Measurements from ENCODE around the gene NFATC2IP.

NFATC2IP gene

GRCh38 chr16:28910086-28911031 lies 40.4 kb upstream of the NFATC2IP start:
- no peaks in the 10 kb centered on the region for H3K27me3 ChIP-seq (ENCODE audit: control insufficient read depth, insufficient read depth, low read length)
- no peaks in the 10 kb centered on the region for H3K79me2 ChIP-seq
- H3K4me1 ChIP-seq: peaks cover 4% of the 10 kb centered on the region
- no peak overlapping the region for H3K27ac ChIP-seq
- H3K9ac ChIP-seq: no peak overlapping the region
- H3K4me3 ChIP-seq (ENCODE audit: low read depth, low read length): no peak overlapping the region
- no peaks in the 10 kb centered on the region for H3K9me3 ChIP-seq (ENCODE audit: control insufficient read depth, low read length)
- no peaks in the 10 kb centered on the region for H3K36me3 ChIP-seq (ENCODE audit: control insufficient read depth, insufficient read depth, low read length)
- no peak overlapping the region for H2AFZ ChIP-seq
- H3K4me2 ChIP-seq (ENCODE audit: low read length): no peak overlapping the region
- TF ChIP-seq CTCF (IDR thresholded peaks at IDR 0.05): no peak

GRCh38 chr16:28912558-28912957 lies 38.2 kb upstream of the NFATC2IP start:
- H3K4me2 ChIP-seq (ENCODE audit: low read length): no peak overlapping the region
- no peaks in the 10 kb centered on the region for H3K9me3 ChIP-seq (ENCODE audit: control insufficient read depth, low read length)
- no peaks in the 10 kb centered on the region for H3K27me3 ChIP-seq (ENCODE audit: control insufficient read depth, insufficient read depth, low read length)
- no peak overlapping the region for H3K9ac ChIP-seq
- H2AFZ ChIP-seq: no peak overlapping the region
- no peak overlapping the region for H3K27ac ChIP-seq
- H3K79me2 ChIP-seq: peaks cover 2% of the 10 kb centered on the region
- no peaks in the 10 kb centered on the region for H3K36me3 ChIP-seq (ENCODE audit: control insufficient read depth, insufficient read depth, low read length)
- no peak for TF ChIP-seq CTCF (IDR thresholded peaks at IDR 0.05)
- H3K4me3 ChIP-seq (ENCODE audit: low read depth, low read length): no peak overlapping the region
- H3K4me1 ChIP-seq: peaks cover 4% of the 10 kb centered on the region

- Histone ChIP-seq H3K36me3 (ENCODE audit: control insufficient read depth, insufficient read depth, low read length) (no peaks in the 10 kb centered on the region), H3K9ac (no peak overlapping the region), H3K27me3 (ENCODE audit: control insufficient read depth, insufficient read depth, low read length) (no peaks in the 10 kb centered on the region), H3K4me1 (peaks cover 4% of the 10 kb centered on the region), H3K79me2 (peaks cover 11% of the 10 kb centered on the region), H3K4me2 (ENCODE audit: low read length) (no peak overlapping the region), H3K9me3 (ENCODE audit: control insufficient read depth, low read length) (no peaks in the 10 kb centered on the region), H3K27ac (no peak overlapping the region), H3K4me3 (ENCODE audit: low read depth, low read length) (no peak overlapping the region), H2AFZ (no peak overlapping the region)
- TF ChIP-seq CTCF (IDR thresholded peaks at IDR 0.05): no peak
Observed at GRCh38 chr16:28913946-28914724, 36.6 kb upstream of the NFATC2IP start.

- H3K27ac ChIP-seq: no peak overlapping the region
- no peaks in the 10 kb centered on the region for H3K36me3 ChIP-seq (ENCODE audit: control insufficient read depth, insufficient read depth, low read length)
- peaks cover 18% of the 10 kb centered on the region for H3K79me2 ChIP-seq
- H3K4me3 ChIP-seq (ENCODE audit: low read depth, low read length): no peak overlapping the region
- H3K4me1 ChIP-seq: peaks cover 4% of the 10 kb centered on the region
- no peak for TF ChIP-seq CTCF (IDR thresholded peaks at IDR 0.05)
- H3K9me3 ChIP-seq (ENCODE audit: control insufficient read depth, low read length): no peaks in the 10 kb centered on the region
- H3K4me2 ChIP-seq (ENCODE audit: low read length): no peak overlapping the region
- H3K27me3 ChIP-seq (ENCODE audit: control insufficient read depth, insufficient read depth, low read length): no peaks in the 10 kb centered on the region
- H3K9ac ChIP-seq: no peak overlapping the region
- no peak overlapping the region for H2AFZ ChIP-seq
Observed at GRCh38 chr16:28915181-28915580, 35.6 kb upstream of the NFATC2IP start.
